Panc1 (cell line): ENCODE data around the gene MS4A8. TPM values are rescaled to one million over a fixed set of nuclear protein-coding genes. Genes with fewer than 3 reads are reported as not detected.

Experiments used
- ATAC-seq: fragments of 200-7000 bp; cut with Tn5 transposase; 2 replicates; pipeline ENCODE4 v1.9.1; 2020; ENCODE audit warnings: mild to moderate bottlenecking, moderate library complexity
- BruUV-seq: library from RNA; stranded (reverse); fragments of 400-500 nt; replicated peaks from 2 replicates; lab custom pipeline; 2021; lab: Mats Ljungman, UMichigan
- CTCF ChIA-PET: fragments of 300-600 bp; sonication (Branson Sonifier 250); formaldehyde crosslinking; loops from one replicate; lab custom pipeline; 2022; ENCODE audit warnings: antibody characterized with exemption; lab: Charles Lee
- POLR2A ChIA-PET: fragments of 300-600 bp; sonication (Branson Sonifier 250); formaldehyde crosslinking; loops from one replicate; lab custom pipeline; 2022; ENCODE audit warnings: antibody characterized with exemption; lab: Charles Lee
- DNase-seq: peaks from one replicate; pipeline ENCODE4 v3.0.0-alpha.2; 2010; ENCODE audit warnings: low read depth, low spot score
- H3K27ac ChIP-seq: 2 replicates; pipeline ENCODE4 v1.5.1; 2011; ENCODE audit warnings: mild to moderate bottlenecking, low read length, inconsistent platforms
- H3K27me3 ChIP-seq: fragments of 200-500 bp; sonication (Bioruptor generic); 2 replicates; pipeline ENCODE4 v1.6.0; 2014; ENCODE audit warnings: low read length, inconsistent platforms; ENCODE audit not compliant: control insufficient read depth, insufficient read depth
- H3K36me3 ChIP-seq: fragments of 200-500 bp; sonication (Bioruptor generic); 2 replicates; pipeline ENCODE4 v1.5.1; 2014; ENCODE audit warnings: inconsistent platforms, mild to moderate bottlenecking, low read length, moderate library complexity; ENCODE audit not compliant: control insufficient read depth, insufficient read depth
- H3K4me1 ChIP-seq: 2 replicates; pipeline ENCODE4 v1.5.1; 2011; ENCODE audit warnings: inconsistent platforms, mild to moderate bottlenecking, low read length, moderate library complexity; ENCODE audit not compliant: control insufficient read depth, insufficient read depth
- H3K4me3 ChIP-seq, 2 experiments: 2 replicates each; pipeline ENCODE4 v1.5.1; 2011 to 2012; ENCODE audit warnings: low read depth in 2 of 2, low read length in 2 of 2, mild to moderate bottlenecking in 2 of 2, inconsistent platforms in 1 of 2, moderate library complexity in 1 of 2
- H3K9me3 ChIP-seq: fragments of 200-500 bp; sonication (Bioruptor generic); 2 replicates; pipeline ENCODE4 v1.5.1; 2014; ENCODE audit warnings: low read depth, mild to moderate bottlenecking, inconsistent platforms, low read length, moderate library complexity; ENCODE audit not compliant: control insufficient read depth, insufficient read depth
- CTCF ChIP-seq: fragments of 450-650 bp; IDR thresholded peaks from 2 replicates; pipeline ENCODE4 v1.5.1; 2017; ENCODE audit warnings: mild to moderate bottlenecking
- POLR2AphosphoS5 ChIP-seq: IDR thresholded peaks from 2 replicates; pipeline ENCODE4 v1.6.1; 2012; ENCODE audit warnings: mild to moderate bottlenecking, low read depth, low read length, moderate library complexity
- REST ChIP-seq, 2 experiments: IDR thresholded peaks; 2 replicates each; pipeline ENCODE4 v1.6.1; 2011 to 2012; ENCODE audit warnings: low read depth in 2 of 2, control low read depth in 1 of 2, low read length in 1 of 2, mild to moderate bottlenecking in 1 of 2, moderate library complexity in 1 of 2; ENCODE audit not compliant: insufficient read depth in 1 of 2
- SIN3A ChIP-seq: IDR thresholded peaks from 2 replicates; pipeline ENCODE4 v1.6.1; 2012; ENCODE audit warnings: low read depth, mild to moderate bottlenecking, low read length, moderate library complexity, borderline replicate concordance; ENCODE audit not compliant: insufficient read depth
- TCF7L2 ChIP-seq: IDR thresholded peaks from 2 replicates; pipeline ENCODE4 v1.6.1; 2011; ENCODE audit warnings: mild to moderate bottlenecking, low read depth, low read length, inconsistent platforms
- in situ Hi-C: cut with HindIII; loops from 2 replicates; pipeline ENCODE4 v1.10.0; 2016; ENCODE audit warnings: low sequenced_read_pairs, low pct_unique_long_range_greater_than_20kb
- intact Hi-C: fragments of 100-400 bp; cut with micrococcal nuclease; formaldehyde crosslinking; loops from one replicate; pipeline ENCODE4 v1.10.0; 2022; ENCODE audit not compliant: unreplicated experiment
- total RNA-seq: library from RNA; stranded (reverse); gene quantifications from one replicate; pipeline ENCODE4 v1.2.1, GENCODE V29; 2021; ENCODE audit not compliant: unreplicated experiment

MS4A8 gene
- total RNA-seq, 1 experiment from 2014 or later, result not detected

- Histone ChIP-seq H3K27me3 (peaks cover under 1% of the 10 kb centered on the region; the same call in 1 of the 2 replicates), H3K4me1 (no peaks in the 10 kb centered on the region; the same call in 1 of the 2 replicates), H3K4me3 (no peak overlapping the region), H3K9me3 (no peaks in the 10 kb centered on the region), H3K27ac (no peak overlapping the region), H3K36me3 (no peaks in the 10 kb centered on the region)
- in situ Hi-C loops, result no loop called here
- ATAC-seq (no peak), DNase-seq (no peak)
- ChIA-PET POLR2A (no interaction called here), CTCF (interaction anchor here (1.3 kb wide), 1 partner anchor 24 kb away, joined by 4 read pairs; no protein-coding TSS in a partner anchor)
- BruUV-seq, result no TSS peak
- intact Hi-C loops, result no loop called here
- no peak for TF ChIP-seq TCF7L2
- TF ChIP-seq CTCF, result no peak
Measured at GRCh38 chr11:60739114-60739513, 39.7 kb downstream of the MS4A8 start.

GRCh38 chr11:60740573-60740972 is 41.2 kb downstream of the MS4A8 start:
- Histone ChIP-seq H3K9me3 (no peaks in the 10 kb centered on the region), H3K4me3 (no peak overlapping the region), H3K27me3 (peaks cover 4% of the 10 kb centered on the region; the same call in 1 of the 2 replicates), H3K36me3 (no peaks in the 10 kb centered on the region), H3K27ac (no peak overlapping the region), H3K4me1 (no peaks in the 10 kb centered on the region; the same call in 1 of the 2 replicates)
- TF ChIP-seq TCF7L2, result no peak
- TF ChIP-seq SIN3A, result no peak
- no peak for TF ChIP-seq REST (IDR thresholded peaks at IDR 0.05; ENCODE audit: insufficient read depth in 1 of 2, low read depth in 2 of 2, low read length in 1 of 2)
- no peak for TF ChIP-seq CTCF
- TF ChIP-seq POLR2AphosphoS5, result no peak
- DNase-seq (no peak), ATAC-seq (no peak)
- intact Hi-C loops, result no loop called here
- BruUV-seq, result no TSS peak
- ChIA-PET CTCF (interaction anchor here (0.6 kb wide), 1 partner anchor 11 kb away, joined by 7 read pairs; no protein-coding TSS in a partner anchor), POLR2A (no interaction called here)
- in situ Hi-C loops, result no loop called here
